CD4-positive, alpha-beta T cell treated with Interleukin-21 for 1 hour (primary cell): ENCODE results near the gene CNOT6.

Experiments
- DNase-seq: peaks from one replicate; pipeline ENCODE4 v3.0.0-alpha.2; 2020

Gene CNOT6

GRCh38 chr5:180625125-180625790, 131.1 kb downstream of the CNOT6 start:
- DNase-seq = no peak

- DNase-seq = no peak
Measured at GRCh38 chr5:180625791-180626660, 131.8 kb downstream of the CNOT6 start.

GRCh38 chr5:180626661-180627385, 132.6 kb downstream of the CNOT6 start:
- no peak for DNase-seq

- no peak for DNase-seq
Measured at GRCh38 chr5:180627386-180628120, 133.4 kb downstream of the CNOT6 start.
